GM21367 (cell line): Measurements from ENCODE around the gene FBXO28.

ENCODE experiments used
- ATAC-seq: cut with Tn5 transposase; IDR thresholded peaks from one replicate; pipeline ENCODE4 v1.9.1; 2021; ENCODE audit not compliant: unreplicated experiment

Gene FBXO28

DNA sequence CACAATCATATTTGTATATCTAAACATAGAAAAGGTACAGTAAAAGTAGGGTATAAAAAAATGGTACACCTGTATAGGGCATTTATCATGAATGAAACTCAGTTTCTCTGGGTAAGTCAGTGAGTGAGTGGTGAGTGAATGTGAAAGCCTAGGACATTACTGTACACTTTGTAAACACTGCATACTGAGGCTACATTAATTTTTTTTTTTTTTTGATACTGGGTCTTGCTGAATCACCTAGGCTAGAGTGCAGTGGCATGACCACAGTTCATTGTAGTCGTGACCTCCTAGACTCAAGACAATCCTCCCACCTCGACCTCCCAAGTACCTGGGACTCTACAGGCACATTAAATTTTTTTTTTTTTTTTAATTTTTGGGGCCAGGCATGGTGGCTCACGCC, 27.8 kb downstream of the FBXO28 start:
- ATAC-seq: no peak

- no peak for ATAC-seq
Measured at GRCh38 chr1:224149709-224150108, 35.8 kb downstream of the FBXO28 start.

GRCh38 chr1:224151117-224151516, 37.2 kb downstream of the FBXO28 start:
- no peak for ATAC-seq

DNA sequence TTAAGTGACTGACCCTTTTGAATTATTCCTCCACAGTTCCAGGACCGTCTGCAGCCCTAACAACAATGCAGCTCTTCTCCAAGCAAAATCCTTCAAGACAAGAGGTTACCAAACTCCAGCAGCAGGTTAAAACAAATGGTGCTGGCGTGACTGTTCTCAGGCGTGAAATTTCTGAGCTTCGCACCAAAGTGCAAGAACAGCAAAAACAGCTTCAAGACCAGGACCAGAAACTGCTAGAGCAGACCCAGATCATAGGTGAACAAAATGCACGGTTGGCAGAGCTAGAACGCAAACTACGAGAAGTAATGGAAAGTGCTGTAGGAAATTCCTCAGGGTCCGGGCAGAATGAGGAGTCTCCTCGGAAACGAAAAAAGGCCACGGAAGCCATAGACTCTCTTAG, 43.4 kb downstream of the FBXO28 start:
- ATAC-seq: no peak

- no peak for ATAC-seq
Measured at GRCh38 chr1:224159541-224159940, 45.6 kb downstream of the FBXO28 start.

DNA sequence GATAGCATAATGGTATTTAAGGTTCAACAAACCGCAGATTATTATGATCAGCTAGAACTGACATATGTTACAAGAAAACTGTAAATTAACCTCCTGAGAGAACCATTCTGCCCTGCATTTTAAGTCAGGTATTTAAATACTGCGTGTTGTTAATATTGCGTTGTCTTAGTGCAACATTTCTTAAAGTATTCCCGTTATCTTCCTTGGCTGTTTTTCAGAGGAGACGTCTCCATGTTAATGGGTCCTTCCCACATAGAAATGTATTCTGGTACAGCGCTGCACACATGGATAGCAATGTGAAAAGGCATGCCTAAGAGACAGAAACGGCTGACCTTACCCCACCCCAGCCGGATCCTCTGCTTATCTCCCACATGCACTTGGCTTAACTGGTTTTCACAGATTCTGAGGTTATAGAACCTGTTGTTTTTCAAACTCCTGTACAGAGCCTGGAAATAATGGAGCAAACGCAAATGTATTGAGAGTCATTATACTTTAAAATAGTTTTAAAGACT, 46.3 kb downstream of the FBXO28 start:
- no peak for ATAC-seq

GRCh38 chr1:224162768-224163167, 48.9 kb downstream of the FBXO28 start:
- ATAC-seq: no peak

DNA sequence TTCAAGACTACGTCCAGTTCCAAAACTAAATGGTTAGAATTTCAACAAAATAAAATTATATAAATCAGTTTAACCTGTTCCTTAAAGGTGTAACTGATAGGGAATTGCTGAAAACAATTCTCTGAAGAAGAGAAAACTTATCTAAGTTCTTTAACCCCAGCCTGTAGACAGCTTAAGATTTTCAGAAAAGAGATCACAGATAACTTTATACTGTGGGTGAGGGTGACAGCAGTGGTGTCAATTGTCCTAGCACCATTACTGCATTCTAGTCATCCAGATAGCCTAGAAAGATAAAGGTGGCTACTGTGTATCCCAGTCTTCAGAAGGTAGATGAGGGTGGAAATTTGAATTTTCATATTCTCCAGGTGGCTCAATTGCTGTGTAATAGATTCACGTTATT, 49.4 kb downstream of the FBXO28 start:
- no peak for ATAC-seq

GRCh38 chr1:224168859-224169380, 55.0 kb downstream of the FBXO28 start:
- peak; percentile 89 for ATAC-seq

- ATAC-seq: no peak
Measured at GRCh38 chr1:224169718-224170270, 55.9 kb downstream of the FBXO28 start.

- no peak for ATAC-seq
Measured at GRCh38 chr1:224170343-224170742, 56.4 kb downstream of the FBXO28 start.

GRCh38 chr1:224170748-224171478, 57.0 kb downstream of the FBXO28 start:
- no peak for ATAC-seq

- no peak for ATAC-seq
Measured at GRCh38 chr1:224172229-224172628, 58.3 kb downstream of the FBXO28 start.

GRCh38 chr1:224173523-224173922, 59.6 kb downstream of the FBXO28 start:
- ATAC-seq: no peak

- ATAC-seq: no peak
Measured at GRCh38 chr1:224175617-224176016, 61.7 kb downstream of the FBXO28 start.

- no peak for ATAC-seq
Measured at GRCh38 chr1:224177356-224177999, 63.6 kb downstream of the FBXO28 start.

DNA sequence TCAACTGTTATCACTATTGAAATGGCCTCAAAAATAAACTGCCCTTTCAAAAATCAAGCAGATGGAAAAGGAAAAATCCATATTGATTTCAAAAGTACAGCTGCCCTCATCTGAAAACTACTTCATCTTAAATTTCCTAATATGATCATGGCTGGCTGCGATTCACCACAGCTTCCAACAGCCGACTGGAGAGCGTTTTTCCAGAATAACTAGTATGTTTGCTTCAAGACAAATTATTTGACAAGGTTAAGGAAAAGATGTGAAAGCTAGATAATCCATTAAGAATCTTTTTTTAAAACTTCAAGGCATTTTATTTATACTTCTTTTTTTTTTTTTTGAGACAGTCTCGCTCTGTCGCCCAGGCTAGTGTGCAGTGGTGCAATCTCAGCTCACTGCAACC, 65.0 kb downstream of the FBXO28 start:
- ATAC-seq: no peak

DNA sequence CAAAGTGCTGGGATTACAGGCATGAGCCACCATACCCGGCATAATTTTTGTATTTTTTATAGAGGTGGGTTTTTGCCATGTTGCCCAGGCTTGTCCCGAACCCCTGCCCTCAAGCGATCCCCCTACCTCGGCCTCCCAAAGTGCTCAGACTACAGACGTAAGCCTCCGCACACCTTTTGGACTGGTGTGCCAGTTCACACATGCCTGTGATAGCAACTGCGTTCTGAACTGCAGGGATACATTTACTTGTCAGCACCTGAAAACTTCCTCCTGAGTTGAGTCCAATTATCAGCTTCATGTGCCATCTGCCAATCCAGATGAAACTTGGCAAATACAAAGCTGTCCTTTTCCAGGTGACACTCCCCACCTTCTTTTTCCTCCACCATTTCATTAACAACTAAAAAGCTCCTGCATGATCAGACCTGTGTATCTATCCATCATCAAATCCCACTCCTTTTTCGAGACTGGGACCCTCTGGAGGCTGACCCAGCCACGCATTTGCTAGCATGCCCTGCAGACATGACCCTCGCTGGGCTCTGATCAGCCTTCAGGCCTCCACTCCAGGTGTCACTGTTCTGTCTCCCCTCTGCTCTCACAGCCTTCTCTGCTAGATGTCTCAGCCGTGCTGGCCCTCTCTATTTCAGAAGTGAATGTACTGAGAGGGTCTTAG, 67.0 kb downstream of the FBXO28 start:
- no peak for ATAC-seq

GRCh38 chr1:224181453-224181810, 67.5 kb downstream of the FBXO28 start:
- no peak for ATAC-seq

GRCh38 chr1:224182057-224182865, 68.3 kb downstream of the FBXO28 start:
- ATAC-seq: peak; percentile 35
